Activated CD4-positive, alpha-beta T cell treated with anti-CD3 and anti-CD28 coated beads, Interleukin-2, amount 50 U/mL, for 48 hours (primary cell): ENCODE data around the gene MAOB.
"Not testable (repeated sequence)": the region's sequence is repeated elsewhere in the genome, so short reads cannot be mapped to it uniquely, and the experiment has no call there.

ENCODE experiments used
- DNase-seq, 2 experiments: peaks; one replicate each; pipeline ENCODE4 v3.0.0-alpha.2; 2020

The MAOB gene

GRCh38 chrX:43750248-43750676 lies 132.0 kb downstream of the MAOB start:
- DNase-seq: peak; percentile 3 to 16

GRCh38 chrX:43747476-43747875 lies 134.8 kb downstream of the MAOB start:
- no peak for DNase-seq

DNA sequence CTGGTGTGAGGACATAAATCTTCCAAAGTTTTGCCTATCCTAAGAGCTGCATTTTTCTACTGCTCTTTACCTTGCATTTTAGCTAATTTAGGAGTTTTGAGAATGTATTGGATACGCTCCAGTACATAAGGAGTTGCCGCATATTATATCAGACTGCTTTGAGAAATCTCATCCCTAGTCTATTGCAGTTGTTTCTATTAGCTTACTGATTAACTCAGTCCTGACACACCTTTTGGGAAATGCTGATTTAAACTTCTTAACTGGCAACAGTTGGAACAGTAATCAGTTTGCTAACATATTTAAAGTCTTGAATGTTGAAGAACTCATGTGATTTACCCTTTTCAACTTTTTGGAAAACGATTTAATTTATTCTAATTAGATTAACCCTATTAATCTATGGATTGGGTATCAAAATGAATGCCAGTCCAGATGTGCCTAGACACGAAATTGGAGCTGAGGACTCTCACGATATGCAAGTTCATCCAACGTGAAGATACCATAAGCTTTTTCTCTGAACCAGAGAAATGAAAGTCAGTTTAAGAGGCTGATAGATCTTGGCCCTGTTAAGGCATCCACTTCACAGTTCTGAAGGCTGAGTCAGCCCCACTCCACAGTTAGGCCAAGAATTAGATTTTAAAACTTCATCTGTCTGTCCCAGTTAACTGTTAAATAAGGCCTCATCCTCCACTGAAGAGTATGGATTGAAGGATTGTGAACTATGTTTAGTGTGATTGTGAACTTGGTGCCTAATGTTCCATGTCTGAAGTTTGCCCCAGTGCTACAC lies 136.1 kb downstream of the MAOB start:
- no peak for DNase-seq

DNA sequence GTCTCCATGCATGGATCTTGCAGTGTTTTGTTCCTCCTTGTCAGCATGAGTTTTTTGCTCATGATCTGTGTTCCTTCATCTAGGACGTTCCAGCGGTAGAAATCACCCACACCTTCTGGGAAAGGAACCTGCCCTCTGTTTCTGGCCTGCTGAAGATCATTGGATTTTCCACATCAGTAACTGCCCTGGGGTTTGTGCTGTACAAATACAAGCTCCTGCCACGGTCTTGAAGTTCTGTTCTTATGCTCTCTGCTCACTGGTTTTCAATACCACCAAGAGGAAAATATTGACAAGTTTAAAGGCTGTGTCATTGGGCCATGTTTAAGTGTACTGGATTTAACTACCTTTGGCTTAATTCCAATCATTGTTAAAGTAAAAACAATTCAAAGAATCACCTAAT lies 138.0 kb downstream of the MAOB start:
- no peak for DNase-seq

DNA sequence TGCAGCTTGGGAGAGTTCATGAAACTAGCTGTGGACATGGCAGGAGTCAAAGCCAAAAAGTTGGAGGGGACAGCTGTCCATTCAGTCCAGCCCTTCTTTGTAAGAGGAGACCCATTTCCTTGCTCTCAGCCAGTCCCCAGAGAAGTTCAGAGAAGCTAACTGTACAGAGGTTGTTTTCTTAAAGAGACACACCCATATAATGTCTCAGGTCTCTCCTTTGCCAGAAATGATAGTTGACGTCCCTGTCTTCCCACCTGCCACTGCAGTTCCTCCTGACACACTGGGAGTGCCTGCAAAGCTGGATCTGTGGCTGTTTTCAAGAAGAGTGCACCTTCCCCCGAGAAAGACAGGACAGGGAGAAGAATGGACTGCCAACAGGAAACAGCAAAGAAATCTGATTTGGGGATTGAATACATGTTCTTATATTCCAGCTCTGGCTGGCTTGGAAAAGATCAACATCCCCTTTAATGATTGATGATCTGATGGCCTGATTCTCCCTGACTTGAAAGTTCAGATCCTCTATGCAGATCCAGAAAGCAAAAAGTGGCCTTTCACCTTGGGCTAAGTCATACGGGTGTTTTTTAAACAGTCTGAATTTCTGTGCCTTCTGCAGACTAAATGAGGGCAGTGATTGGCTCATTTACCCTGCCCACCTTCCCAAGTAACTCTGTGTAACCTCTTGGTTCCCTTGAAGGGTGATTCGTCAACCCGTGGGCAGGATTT lies 139.0 kb downstream of the MAOB start:
- DNase-seq: no peak

DNA sequence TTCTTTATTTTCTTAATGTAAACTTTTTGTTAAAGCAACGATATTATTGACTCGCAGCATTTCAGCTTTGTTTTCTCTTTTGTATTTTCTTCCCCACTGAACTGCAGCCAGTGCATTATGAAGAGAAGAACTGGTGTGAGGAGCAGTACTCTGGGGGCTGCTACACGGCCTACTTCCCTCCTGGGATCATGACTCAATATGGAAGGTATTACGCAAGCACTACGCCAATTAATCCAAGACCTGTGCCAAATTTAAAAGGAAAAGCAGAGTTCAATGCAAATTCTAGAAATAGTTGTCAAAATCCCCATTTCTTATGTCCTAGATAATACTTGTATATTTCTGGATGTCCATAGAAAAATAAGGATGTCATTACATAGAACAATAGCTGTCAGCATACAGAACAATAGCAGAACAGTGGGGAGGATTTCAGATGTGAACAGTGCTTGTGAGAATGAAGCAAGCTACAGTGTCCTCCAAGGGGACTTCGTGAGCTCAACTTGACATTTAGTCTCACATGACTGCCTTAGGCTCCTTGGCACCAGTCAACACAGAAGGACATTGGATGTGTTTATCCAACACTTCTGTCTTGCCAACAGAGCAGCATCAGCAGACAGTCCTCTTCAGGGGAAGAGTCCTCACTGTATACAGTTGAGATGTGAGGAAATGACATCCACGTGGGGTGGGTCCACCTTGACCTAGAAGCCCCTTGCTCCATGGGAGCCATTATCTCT lies 140.2 kb downstream of the MAOB start:
- no peak for DNase-seq

- DNase-seq: no peak
Observed at GRCh38 chrX:43735957-43736356, 146.3 kb downstream of the MAOB start.

DNA sequence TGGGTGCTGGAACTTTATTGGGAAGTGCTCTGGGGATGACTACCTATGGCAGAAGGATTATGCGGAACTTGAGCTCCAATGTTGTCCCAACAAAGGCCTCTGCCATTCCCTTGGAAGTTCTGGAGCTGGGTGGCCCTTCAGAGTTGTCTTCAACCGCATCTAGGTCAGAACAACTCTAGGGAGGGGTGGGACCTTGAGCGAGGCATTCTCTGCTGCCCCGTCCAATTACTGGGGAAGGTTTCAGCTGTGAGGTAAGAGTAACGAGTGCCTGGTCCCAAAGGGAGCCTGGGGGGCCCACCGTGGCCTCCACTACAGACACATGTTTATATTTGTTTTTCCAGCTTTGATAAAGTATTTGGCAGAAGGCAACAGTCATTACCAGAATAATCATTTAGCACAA lies 146.7 kb downstream of the MAOB start:
- DNase-seq: no peak

DNA sequence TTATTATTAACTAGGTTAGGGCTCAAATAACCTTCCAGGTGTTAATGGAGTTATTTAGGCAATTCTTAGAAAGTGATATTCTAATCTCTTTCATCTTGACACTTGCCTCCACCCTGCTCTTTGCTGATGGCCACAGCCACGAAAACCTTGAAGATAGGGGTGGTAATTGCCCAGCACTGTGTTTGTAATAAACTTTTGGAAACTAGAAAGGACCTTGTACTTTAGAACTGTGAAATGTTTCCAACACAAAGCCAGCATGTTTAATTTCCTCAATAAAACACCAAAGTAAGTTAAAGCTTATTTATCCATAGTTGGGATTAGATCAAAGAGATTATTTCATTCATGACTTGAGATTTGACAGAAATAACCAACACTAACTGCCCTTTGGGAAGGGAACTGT lies 147.8 kb downstream of the MAOB start:
- DNase-seq: no peak

GRCh38 chrX:43733699-43734098 lies 148.6 kb downstream of the MAOB start:
- DNase-seq: no peak

GRCh38 chrX:43731086-43731485 lies 151.2 kb downstream of the MAOB start:
- DNase-seq: no peak

- DNase-seq: no peak
Observed at GRCh38 chrX:43728966-43729365, 153.3 kb downstream of the MAOB start.

GRCh38 chrX:43728002-43728401 lies 154.2 kb downstream of the MAOB start:
- DNase-seq: no peak

GRCh38 chrX:43727254-43727653 lies 155.0 kb downstream of the MAOB start:
- DNase-seq: not testable (repeated sequence)

DNA sequence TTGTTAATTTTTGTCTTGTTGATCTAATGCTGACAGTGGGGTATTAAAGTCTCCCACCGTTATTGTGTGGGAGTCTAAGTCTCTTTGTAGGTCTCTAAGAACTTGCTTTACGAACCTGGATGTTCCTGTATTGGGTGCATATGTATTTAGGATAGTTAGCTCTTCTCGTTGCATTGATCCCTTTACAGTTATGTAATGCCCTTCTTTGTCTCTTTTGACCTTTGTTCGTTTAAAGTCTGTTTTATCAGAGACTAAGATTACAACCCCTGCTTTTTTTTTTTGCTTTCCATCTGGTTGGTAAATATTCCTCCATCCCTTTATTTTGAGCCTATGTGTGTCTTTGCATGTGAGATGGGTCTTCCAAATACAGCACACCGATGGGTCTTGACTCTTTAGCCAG lies 157.0 kb downstream of the MAOB start:
- not testable (repeated sequence) for DNase-seq

DNA sequence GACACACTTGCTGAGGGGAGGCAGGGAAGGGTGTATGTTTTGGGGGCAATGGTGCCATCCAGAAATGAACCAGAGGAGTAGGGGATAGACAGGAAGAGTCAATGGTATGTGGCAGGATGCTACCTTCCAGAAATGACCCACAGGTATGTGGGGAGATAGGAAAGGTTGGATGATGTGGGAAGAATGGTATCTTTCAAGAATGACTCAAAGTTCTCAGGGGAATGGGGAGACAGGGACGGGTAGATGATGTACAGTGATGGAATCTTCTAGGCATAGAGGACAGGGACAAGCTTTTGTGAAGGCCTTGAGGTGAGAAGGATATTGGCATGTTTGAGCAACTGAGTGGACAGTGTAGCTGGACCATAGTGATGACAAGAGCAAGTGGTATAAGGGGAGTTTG lies 161.3 kb downstream of the MAOB start:
- no peak for DNase-seq

GRCh38 chrX:43720082-43720481 lies 162.2 kb downstream of the MAOB start:
- no peak for DNase-seq

DNA sequence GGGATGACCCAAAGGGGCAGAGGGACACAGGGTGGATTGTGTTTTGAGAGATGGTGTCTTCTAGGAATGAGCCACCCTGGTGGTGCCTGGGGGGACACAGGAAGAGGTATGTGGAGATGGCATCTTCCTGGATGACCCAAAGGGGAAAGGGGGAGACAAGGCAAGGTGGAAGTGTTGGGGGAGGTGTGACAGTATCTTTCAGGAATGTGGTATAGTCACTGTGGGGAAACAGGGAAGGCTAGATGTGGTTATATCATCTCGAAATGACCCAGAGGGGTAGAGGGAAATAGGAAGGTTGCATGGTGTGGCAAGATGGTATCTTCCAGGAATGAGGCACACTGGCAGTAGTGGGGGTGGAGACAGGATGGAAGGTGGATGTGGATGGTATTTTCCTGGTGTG lies 163.3 kb downstream of the MAOB start:
- no peak for DNase-seq

GRCh38 chrX:43718546-43718945 lies 163.7 kb downstream of the MAOB start:
- no peak for DNase-seq

DNA sequence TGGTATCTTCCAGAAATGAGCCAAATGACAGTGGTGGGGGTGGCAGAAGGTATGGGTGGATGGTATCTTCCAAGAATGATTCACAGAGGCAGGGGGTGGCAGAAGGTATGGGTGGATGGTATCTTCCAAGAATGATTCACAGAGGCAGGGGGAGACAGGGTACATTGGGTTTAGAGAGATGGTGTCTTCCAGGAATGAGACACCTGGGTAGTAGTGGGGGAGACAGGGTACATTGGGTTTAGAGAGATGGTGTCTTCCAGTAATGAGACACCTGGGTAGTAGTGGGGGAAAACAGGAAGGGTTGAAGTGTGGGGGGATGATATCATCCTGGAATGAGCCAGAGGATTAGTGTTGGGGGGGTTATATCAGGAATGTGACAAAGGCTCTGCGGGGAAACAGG lies 164.2 kb downstream of the MAOB start:
- DNase-seq: no peak

DNA sequence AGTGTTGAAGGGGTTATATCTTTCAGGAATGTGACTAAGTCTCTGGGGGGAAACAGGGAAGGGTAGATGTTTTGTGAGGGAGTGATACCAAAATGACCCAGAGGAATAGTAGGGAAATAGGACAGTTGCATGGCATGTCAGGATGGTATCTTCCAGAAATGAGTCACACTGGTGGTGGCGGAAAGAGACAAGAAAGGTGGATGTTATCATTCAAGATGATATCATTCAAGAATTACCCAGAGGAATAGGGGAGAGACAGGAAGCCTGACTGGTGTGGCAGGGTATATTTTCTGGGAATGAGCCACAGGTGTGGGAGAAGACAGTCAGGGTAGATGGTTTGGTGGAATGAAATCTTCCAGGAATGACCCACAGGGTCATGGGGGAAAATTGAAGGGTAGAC lies 165.1 kb downstream of the MAOB start:
- DNase-seq: no peak

GRCh38 chrX:43716696-43717095 lies 165.6 kb downstream of the MAOB start:
- DNase-seq: no peak
